Stimulated activated CD4-positive, alpha-beta T cell treated with anti-CD3 and anti-CD28 coated beads, TNF-alpha, amount 100 ng/mL, for 48 hours (primary cell): ENCODE measurements around the gene GBP2.
"Not testable (repeated sequence)": the region's sequence is repeated elsewhere in the genome, so short reads cannot be mapped to it uniquely, and the experiment has no call there.

Experiments used
- DNase-seq, 3 donors: peaks; one replicate each; pipeline ENCODE4 v3.0.0-alpha.2; 2020; ENCODE audit warnings: low read depth in 3 of 3

GBP2 gene

DNA sequence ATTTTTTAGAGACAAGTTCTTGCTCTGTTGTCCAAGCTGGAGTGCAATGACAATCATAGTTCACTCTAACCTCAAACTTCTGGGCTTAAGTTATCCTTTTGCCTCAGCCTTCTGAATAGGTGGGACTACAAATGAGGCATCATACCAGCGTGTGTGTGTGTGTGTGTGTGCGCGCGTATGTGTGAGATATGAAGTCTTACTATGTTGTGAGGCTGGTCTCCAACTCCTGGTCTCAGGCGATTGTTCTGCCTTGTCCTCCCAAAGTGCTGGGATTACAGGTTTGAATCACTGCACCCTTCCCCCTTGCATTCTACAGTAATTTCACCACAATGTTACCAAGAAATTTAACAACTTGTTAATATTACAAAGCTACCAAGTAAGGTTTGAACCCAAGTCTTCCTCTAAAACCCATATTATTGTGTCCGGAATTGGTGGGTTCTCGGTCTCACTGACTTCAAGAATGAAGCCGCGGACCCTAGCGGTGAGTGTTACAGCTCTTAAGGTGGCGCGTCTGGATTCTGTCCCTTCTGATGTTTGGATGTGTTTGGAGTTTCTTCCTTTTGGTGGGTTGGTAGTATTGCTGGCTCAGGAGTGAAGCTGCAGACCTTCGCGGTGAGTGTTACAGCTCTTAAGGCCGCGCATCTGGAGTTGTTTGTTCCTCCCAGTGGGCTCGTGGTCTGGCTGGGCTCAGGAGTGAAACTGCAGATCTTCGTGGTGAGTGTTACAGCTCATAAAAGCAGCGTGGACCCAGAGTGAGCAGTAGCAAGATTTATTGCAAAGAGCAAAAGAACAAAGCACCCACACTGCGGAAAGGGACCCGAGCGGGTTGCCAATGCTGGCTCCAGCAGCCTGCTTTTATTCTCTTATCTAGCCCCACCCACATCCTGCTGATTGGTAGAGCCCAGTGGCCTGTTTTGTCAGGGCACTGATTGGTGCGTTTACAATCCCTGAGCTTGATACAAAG lies 970 bp upstream of the GBP2 start:
- DNase-seq = peak; percentile 53 to 79 (median 75)

DNA sequence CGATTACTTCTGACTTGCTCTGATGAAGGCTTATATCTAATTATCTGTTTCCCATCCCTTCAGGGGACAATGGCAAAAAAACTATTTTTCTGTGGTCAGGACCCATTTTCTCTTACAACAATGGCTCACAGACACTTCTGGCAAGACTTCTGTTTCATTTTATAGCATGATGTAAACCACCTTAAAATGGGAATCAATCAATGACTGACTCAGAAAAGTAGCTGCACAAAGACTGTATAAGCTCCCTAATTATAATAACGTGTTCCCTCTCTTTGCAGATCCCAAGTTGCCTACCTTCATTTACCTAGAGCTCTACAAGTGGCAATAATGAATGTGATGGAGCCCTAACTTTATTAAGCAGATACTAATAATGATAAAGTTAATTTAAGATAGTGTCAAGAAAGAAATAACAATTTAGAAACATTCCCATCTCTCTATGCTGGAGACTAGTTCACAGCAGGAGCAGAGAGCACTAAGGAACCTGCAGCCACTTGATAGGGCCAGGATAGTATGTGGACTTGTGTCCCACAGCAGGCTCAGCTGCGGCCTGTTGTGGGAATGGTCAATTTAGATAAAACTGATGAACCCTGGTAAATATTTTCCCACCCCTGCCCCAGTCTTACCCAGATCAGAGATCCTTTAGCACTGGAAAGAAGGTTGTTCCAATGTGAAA lies 538 bp downstream of the GBP2 start:
- DNase-seq = no peak

DNA sequence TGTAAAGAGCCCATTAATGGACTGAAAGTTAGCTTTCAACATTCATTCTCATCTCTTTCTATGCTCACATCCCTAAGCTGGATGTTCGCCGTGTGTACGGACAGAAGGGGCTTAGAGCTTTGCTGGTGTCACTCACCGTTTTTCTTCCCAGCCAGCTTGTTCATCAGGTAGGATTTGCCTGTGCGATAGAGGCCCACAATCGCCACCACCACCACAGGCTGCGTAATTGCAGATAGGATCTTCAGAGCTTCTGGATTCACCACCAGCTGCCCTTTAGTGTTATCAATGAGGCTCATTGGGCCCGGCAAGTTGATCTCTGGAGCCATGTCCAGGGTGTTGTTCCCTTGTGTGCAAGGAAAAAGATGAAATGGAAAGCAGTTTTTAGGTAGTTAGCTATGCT lies 4.3 kb downstream of the GBP2 start:
- no peak for DNase-seq

GRCh38 chr1:89114662-89115061 lies 11.3 kb downstream of the GBP2 start:
- no peak for DNase-seq

GRCh38 chr1:89112871-89113613 lies 12.9 kb downstream of the GBP2 start:
- no peak for DNase-seq

DNA sequence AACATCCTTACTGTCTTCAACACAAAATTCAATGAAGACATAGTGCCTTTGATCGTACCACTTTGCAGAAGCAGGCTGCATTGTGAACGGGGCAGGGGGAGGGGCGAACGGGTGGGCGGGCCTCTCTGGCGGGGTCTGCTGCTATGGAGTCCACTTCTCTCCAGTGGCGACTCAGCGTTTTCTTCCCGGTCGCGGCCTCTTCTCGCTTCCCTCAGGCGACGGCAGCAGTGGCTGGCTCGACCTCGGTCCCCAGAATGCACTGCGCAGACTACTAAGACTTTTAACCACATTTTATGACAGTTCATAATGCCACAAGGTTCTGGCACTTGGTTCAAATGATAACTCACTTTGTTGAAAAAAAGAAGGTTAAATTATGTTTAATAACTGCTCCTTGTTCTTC lies 21.2 kb downstream of the GBP2 start:
- no peak for DNase-seq

DNA sequence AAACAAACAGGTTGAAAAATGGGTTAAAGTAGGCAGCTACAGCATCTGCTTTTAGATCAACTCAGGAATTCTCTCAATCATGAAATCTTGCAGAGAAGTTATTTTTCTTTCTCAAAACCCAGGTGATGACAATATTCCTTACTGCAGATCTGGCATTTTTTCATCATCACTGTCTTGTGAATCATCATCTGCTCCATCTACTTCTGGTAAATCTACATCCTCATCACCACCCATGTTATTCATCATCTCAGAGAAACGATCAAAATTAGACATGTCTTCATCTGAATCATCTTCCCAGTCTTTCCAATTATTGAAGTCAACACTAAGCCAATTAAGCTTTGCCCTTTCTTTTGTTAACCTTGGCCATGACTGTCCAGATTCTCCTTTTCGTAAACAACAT lies 21.8 kb downstream of the GBP2 start:
- DNase-seq = no peak

DNA sequence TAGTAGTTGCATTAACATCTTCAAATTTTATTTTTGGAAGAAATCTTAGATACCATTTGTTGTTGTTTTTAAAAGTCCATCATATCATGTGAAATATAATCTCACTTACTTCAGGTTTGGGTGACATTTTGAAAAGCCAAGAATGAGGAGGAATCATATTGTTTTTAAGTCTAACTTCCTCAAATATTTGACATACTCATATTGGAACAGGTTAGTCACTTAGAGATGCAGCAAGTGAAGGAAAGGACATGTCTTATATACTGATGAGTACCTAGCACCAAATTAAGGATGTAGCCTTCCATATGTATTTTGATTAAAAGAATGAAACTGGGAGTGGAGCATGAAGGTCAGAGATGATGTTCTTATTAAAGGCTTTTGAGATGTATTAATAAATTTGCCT lies 23.9 kb downstream of the GBP2 start:
- DNase-seq = no peak

- no peak for DNase-seq
Observed at GRCh38 chr1:89100412-89100811, 25.5 kb downstream of the GBP2 start.

DNA sequence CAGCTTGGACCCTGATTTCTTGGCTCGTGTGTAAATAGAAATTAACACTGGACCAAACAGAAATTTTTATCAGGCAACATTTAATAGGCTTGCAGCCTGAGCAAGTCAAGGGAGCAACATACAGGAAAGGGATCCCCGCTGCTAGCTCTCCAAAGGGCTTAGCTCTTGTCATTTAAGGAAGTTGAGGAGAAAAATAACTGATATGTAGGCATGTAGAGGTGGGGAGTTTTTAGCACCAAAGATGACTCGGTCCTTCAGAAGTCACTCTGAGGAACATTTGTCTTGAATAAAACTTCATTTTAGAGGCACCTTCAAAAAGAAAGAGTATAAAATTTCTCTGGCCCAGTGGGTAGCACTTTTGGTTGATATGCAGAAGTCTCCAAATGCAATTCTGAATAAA lies 27.1 kb downstream of the GBP2 start:
- no peak for DNase-seq

DNA sequence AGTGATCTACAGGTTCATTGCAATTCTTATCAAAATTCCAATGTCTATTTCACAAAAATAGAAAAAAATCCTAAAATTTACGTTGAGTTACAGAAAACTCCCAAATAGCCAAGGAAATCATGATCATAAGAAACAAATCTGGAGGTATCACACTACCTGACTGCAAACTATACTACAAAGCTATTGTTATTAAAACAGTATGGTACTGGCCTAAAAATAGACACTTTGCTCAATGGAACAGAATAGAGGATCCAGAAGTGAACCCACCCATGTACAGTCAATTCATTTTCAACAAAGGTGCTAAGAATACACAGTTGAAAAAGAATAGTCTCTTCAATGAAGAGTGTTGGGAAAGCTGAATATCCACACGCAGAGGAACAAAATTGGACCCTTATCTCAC lies 30.2 kb downstream of the GBP2 start:
- DNase-seq = no peak

- DNase-seq = no peak
Observed at GRCh38 chr1:89089962-89090361, 36.0 kb downstream of the GBP2 start.

GRCh38 chr1:89088572-89088971 lies 37.3 kb downstream of the GBP2 start:
- DNase-seq = no peak

- DNase-seq = no peak
Observed at GRCh38 chr1:89087241-89087640, 38.7 kb downstream of the GBP2 start.

- peak in 1 of 3 donors; percentile 21 for DNase-seq
Observed at GRCh38 chr1:89085781-89086180, 40.1 kb downstream of the GBP2 start.

DNA sequence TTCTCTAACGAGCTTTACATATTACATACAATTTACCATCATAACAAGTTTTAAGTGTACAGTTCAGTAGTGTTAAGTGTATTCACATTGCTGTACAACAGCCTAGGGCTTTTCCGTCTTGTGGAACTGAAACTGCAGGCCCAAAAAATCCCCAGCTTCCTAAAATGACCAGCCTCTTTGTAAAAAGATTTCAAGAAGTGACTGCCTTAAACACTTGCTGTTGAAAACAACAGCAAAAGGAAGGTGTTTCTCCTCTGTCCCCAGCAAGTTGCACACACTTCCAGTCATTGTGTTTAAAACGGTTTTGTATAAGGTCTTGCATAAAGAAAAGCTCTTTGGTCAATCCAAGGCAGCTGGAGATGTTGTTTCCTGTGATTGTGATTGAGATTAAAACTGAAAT lies 44.9 kb downstream of the GBP2 start:
- no peak for DNase-seq

DNA sequence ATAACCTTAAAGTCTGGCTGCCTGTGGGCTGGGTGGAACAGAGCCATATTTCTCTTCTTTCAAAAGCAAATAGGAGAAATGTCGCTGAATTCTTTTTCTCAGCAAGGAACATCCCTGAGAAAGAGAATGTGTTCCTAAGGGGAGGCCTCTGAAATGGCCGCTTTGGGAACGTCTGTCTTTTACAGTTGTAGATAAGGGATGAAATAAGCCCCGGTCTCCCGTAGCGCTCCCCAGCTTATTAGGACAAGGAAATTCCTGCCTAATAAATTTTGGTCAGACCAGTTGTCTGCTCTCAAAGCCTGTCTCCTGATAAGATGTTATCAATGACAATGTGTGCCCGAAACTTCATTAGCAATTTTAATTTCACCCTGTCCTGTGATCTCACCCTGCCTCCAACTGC lies 45.8 kb downstream of the GBP2 start:
- not testable (repeated sequence) for DNase-seq

DNA sequence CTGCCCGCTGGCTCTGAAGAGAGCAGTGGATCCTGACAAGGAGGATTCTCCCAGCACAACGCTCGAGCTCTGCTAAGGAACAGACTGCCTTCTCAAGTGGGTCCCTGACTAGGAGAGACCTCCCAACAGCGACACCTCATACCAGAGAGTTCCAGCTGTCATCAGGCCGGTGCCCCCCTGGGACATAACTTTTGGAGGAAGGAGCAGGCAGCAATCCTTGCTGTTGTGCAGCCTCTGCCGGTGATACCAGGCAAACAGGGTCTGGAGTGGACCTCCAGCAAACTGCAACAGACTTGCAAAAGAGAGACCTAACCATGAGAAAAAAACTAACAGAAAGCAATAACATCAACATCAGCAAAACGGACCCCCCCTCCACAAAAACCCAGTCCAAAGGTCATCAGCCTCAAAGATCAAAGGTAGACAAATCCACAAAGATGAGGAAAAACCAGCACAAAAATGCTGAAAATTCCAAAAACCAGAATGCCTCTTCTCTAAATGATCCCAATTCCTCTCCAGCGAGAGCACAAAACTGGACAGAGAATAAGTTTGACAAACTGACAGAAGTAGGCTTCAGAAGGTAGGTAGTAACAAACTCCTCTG lies 53.3 kb downstream of the GBP2 start:
- DNase-seq = not testable (repeated sequence)

- no peak for DNase-seq
Observed at GRCh38 chr1:89070509-89070908, 55.4 kb downstream of the GBP2 start.

- DNase-seq = no peak
Observed at GRCh38 chr1:89069951-89070350, 56.0 kb downstream of the GBP2 start.

DNA sequence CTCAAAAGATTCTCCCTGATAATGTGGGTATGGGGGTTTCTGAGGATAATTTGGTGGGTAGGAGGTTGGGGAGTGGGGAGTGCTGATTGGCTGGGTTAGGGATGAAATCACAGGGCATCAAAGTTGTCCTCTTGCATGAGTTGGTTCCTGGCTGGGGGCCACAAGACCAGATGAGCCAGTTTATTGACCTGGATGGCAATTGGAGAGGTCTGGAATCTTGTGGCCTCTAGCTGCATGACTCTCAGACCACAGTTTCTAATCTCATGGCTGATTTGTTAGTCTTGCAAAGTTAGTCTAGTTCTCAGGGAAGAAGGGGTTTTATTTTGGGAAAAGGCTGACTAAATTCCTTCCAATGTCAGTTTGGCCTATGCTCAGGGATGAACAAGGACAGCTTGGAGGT lies 57.6 kb downstream of the GBP2 start:
- no peak for DNase-seq
